SKM-1 treated with dmso at 0.1 percent for 144 hours (cell line): Measurements from ENCODE around the gene CD44.

Experiments used
- DNase-seq: peaks from one replicate; lab custom pipeline; 2025; ENCODE audit not compliant: unreplicated experiment; lab: John Stamatoyannopoulos, UW

CD44 gene

DNA sequence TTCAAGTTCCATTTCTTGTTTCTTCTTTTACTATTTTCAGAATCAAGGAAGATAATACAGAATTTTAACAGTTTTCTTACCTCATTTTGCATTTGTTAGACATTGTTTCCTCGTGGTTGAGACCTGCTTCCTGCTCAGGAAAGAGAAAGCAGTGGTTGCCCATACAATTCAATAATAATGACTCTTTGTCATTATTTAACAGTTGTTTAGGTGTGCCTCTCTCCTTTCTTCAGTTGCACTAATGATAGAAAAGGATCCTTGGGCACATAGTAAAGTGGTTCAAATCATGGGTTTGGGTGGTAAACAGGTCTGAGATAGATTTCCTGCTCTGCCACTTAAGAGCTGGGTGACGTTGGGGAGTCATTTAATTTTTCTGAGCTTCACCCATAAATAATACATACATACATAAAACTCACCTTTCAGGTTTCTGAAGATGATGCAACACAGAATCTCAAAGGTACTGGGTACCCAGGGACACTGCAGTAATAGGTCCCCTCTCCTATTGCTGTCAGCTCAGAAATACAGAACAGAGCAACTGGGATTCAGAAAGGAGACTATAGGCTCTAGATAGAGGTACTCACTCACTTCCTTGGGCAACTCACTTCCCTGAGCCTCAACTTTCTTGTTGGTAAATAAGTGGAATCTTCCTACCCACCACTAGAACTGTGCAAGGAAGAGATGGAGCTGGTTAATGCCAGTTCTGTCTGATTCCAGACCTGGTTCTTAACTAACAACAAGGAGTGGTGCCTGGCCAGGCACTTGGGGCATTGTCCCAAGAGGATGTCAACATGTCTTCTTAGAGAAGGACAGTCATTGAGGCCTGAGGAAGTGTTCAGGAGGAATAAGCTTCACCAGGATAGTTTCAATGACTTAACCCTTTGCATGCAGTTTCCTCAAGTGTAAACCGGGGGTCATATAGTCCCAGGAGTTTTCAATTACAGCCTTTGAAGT, 34.9 kb downstream of the CD44 start:
- DNase-seq: no peak

DNA sequence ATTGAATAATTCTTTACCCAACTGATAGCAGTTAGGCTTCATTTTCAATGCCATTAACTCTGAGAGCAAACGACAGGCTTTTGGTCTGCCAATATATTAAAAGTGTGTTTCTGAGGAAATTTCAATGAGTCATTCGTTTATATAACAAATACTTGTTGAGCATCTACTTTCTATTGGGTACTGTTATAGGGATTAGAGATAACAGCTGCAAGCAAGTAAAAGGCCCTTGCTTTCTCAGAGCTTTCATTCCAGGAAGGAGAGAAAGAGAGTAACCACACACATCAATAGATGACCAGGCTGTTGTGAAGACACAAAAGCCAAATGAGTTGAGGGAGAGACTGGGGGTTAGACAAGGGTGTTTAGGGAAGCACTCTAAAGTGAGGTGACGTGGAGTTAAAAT, 35.7 kb downstream of the CD44 start:
- DNase-seq: no peak

DNA sequence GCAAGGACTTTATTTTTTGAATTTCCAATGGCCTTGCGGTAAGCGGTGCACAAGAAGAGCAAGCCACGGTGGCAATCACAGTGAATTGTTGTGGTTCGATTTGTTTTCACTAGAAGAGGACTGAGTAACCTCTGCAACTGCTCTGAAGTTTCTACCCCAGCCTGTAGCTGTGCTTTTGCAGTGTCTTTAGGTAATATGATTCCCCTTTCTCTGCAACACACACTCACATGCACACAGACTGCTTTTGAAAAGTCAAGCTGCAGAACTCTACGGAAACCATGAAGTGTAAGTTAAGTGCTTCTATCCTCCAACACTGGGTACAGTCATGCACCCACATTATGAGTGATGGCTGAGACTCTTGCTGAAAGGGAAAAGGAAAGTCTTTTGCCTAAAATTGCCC, 38.4 kb downstream of the CD44 start:
- no peak for DNase-seq

- DNase-seq: no peak
Measured at GRCh38 chr11:35178067-35178805, 39.3 kb downstream of the CD44 start.

GRCh38 chr11:35178873-35179272, 39.9 kb downstream of the CD44 start:
- no peak for DNase-seq

- DNase-seq: no peak
Measured at GRCh38 chr11:35179466-35180135, 40.6 kb downstream of the CD44 start.

GRCh38 chr11:35180317-35181233, 41.6 kb downstream of the CD44 start:
- DNase-seq: no peak

GRCh38 chr11:35182317-35182939, 43.5 kb downstream of the CD44 start:
- no peak for DNase-seq

GRCh38 chr11:35183326-35183925, 44.5 kb downstream of the CD44 start:
- DNase-seq: no peak

DNA sequence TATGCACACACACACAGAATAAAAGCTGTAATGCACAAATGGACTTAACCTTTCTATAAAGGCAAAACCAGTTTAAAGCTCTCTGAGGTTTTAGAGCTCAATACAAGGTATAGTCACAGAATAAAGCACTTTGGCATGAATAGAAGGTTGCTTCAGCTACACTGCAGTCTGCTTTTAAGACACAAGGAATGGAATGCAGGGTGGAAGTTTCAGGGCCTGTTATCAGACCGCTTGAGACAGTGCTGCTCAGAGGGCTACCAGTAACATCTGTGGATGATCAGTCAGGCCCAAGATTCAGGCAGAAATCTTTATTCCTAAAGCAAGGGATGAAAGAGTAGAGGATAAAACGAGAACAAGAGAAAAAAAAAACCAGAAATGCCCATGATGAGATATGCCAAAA, 46.7 kb downstream of the CD44 start:
- DNase-seq: no peak

DNA sequence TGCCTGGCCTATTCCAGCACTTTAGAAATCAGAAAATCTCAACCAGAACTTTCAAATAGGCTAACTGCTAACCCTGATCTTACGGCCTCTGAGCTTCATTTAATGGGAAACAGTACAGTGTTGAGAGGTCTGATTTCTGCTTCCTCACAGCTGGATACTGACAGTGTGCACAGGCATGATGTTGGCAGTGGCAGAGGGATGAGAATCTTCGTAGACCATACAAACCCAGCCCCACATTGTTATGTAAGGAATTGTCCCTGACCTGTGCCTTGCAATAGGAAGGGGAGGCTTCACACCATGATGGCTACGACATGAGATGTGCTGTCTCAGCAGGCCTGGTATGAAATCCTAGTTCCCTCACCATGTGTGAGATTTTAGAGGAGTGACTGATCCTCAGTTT, 49.0 kb downstream of the CD44 start:
- DNase-seq: no peak

DNA sequence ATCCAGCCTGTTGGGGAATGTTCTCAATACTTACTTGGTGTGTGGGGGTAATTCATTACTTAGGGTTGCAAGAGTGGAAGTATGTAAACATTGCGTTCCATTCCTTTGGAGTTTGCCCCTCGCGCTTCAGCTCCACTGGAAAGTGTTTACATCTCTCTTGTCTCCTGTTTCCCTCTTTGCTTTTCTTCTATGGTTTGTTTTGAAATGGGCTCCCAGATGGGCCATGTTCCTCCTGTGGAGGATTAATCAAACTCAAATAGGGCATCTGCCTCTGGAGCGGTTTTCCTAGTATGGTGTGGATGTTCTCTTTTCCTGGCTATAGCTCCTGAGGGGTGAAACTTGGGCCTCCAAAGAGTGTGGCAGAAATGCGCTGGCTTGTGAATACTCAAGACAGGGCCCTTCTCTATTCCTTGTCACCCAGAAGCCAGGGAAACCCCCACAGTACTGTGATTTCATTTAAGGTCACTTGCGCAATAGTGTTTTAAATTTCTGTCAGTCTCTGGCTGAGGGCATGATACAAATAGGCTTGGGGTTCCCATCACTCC, 51.9 kb downstream of the CD44 start:
- no peak for DNase-seq

DNA sequence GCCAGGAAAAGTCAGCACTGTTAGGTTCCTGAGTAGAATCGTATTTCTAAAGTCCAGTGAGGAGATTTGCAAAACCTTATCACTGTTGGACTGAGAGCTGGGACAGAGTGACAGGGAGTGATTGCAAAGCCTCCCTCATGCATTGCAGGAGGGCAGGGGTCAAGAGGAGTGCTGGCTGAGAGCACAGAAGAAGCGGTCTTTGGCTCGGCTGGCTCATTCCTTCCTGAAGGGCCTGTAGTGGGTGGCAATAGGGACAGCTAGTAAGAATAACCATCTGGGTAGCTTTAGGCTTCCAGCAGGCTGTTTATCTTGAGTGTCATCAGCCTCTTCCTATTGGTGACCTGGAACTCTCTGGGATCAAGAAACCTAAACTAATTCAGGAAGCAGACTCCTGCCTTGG, 53.4 kb downstream of the CD44 start:
- DNase-seq: no peak

- DNase-seq: no peak
Measured at GRCh38 chr11:35193767-35194166, 54.8 kb downstream of the CD44 start.

- no peak for DNase-seq
Measured at GRCh38 chr11:35197292-35197691, 58.3 kb downstream of the CD44 start.

DNA sequence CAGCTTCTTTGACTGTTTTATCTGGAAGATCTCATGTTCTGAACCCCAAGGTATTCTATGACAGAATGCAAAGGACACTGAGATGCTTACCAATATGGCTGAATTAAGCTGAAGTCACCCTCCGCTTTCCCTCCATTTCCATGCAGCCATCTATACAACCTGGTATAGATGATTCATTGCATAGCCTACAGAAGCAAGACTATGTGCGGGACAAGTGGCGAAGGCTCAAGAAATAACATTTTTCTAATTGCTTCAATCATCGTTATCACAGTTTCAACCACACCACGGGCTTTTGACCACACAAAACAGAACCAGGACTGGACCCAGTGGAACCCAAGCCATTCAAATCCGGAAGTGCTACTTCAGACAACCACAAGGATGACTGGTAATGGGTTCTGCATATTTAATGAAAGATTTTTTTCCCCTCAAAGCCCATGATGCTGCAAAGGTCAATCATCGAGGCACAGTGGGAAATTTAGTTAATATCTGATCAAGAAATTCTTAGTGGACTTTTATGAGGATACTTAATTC, 61.9 kb downstream of the CD44 start:
- no peak for DNase-seq

- DNase-seq: no peak
Measured at GRCh38 chr11:35204614-35205013, 65.6 kb downstream of the CD44 start.

- no peak for DNase-seq
Measured at GRCh38 chr11:35206616-35207015, 67.6 kb downstream of the CD44 start.
